ENCODE measurements around the gene C1orf146.
A peak's percentile ranks its signal among the peaks of the same experiment; 100 is the strongest.
"Not testable (repeated sequence)": the region's sequence is repeated elsewhere in the genome, so short reads cannot be mapped to it uniquely, and the experiment has no call there.

The C1orf146 gene

GRCh38 chr1:92274939-92275338 lies 57.2 kb downstream of the C1orf146 start:
- DNase-seq (ENCODE audit: low read depth, low spot score), result no peak

GRCh38 chr1:92276082-92276481 lies 58.4 kb downstream of the C1orf146 start:
- no peak for DNase-seq (ENCODE audit: low read depth, low spot score)

DNA sequence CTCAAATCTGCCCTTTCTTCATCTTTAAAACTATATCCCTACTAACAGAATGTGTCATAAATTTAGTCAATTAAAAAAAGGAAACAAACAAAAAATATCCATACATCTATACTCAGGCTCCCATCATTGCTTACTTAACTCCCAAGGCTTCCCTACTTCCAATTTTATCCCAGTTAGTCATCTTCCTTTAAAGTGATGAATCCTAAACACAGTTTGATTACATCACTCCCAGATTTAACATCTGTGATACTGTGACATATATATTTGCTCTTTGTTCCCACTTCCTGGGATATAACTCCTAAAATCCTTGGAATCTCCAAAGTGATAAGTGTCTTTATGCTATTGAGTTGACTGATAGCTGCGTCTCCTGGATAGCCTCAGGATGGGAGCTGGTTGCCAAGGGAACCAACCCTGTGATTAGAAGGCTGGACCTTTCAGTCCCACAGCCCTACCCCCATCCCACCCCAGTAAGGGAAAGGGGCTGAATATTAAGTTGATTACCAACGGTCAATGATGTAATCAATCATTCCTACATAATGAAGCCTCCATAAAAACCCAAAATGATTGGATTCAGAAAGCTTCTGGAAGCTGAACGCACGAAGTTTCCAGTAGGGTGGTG lies 59.5 kb downstream of the C1orf146 start:
- DNase-seq (ENCODE audit: low read depth, low spot score), result no peak

- peak; percentile 60 for DNase-seq (ENCODE audit: low read depth, low spot score)
These were observed 62.1 kb downstream of the C1orf146 start for GRCh38 chr1:92279781-92280180.

- not testable (repeated sequence) for DNase-seq (ENCODE audit: low read depth, low spot score)
These were observed 63.7 kb downstream of the C1orf146 start for GRCh38 chr1:92281411-92281810.

DNA sequence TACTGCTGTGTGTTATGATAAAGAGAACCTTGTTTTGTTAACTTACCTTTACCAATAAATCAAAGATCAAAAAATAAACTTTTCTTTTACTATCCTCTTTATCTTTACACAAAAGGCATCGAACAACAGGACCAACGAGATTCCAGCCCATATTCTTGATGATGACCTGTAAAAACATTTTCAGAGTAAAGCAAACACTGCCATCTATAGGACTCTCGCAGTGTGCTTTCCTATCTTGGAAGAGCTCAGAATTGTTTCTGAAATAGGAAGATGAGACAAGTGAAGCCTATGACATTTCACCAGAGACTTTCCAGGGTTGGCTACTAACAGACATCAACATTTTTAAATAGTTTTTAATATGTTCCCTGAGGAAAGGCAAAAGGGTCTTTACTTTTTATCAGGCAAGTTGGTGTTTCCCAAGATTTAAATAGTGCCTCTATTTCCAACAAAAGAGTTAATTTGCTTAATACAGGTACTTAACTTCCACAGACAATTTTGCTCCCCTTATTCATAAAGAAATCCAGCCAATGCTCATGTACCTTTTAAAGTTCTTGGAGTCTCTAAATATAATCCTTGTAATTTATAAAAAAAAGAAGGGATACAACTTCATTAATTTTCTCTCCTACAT lies 73.8 kb downstream of the C1orf146 start:
- DNase-seq (ENCODE audit: low read depth, low spot score), result no peak

All from ELF-1 (cell line).